SKM-1 treated with dmso at 0.1 percent for 144 hours (cell line): ENCODE measurements around the gene PPME1.

Experiments used
- DNase-seq: peaks from one replicate; lab custom pipeline; 2025; ENCODE audit not compliant: unreplicated experiment; lab: John Stamatoyannopoulos, UW

PPME1 gene

DNA sequence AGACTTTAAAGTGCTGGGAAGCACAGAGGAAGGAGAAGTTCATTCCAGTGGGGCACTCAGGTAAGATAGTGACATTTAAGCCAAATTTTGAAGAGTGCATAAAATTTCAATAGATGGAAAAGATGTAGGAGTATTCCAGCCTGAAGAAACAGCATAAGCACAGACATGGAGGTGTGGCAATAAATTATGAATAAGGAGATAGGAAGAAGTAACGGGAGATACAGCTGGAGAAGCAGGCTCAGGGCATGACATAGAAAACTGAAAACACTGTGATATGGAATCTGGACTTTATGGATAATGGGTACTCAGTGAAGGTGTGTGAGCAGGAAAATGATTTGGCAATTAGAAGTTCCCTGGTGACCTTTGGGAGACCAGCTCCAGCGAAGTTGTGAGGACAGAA lies 107.0 kb downstream of the PPME1 start:
- DNase-seq: no peak

DNA sequence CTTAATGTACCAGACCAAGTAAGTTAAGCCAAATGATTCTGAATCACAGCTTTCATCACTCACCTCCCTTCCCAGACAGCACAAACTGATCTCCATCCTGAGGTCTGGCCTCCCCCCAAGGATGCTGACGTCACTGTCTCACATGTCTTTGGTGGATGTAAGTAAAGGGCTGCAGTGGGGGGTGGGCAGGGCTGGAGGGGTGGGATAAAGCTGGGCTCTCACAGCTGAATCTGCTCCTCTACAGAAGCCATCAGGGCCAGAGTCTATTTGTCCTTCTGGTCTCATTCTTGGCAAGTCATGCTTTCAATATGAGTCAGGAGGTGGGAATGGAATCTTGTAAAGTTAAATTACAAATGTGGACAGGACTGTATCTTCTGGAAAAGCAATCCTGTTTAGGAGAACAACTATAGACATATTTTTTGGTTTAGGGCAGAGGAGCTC lies 107.7 kb downstream of the PPME1 start:
- DNase-seq: no peak

DNA sequence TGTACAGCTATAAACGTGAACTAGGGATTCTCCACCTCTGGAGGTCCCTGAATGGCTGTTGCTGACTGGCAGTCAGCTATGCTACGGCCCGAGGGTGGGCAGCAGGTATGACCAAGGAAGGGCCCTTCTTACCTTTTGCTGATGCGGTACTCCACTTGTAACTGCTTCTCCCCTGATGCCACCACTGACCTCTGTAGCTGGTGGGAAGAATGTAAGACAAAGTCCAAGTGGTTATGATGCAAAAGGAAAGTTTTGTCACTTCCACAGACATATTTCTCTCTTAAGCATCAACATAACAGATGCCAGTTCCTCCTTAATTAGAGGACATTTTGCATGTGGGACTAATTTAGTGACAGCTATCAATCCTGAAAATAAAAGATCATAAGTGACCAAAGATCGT lies 108.2 kb downstream of the PPME1 start:
- no peak for DNase-seq

- DNase-seq: no peak
Measured at GRCh38 chr11:74280494-74280893, 109.4 kb downstream of the PPME1 start.

- DNase-seq: no peak
Measured at GRCh38 chr11:74282421-74282820, 111.3 kb downstream of the PPME1 start.

GRCh38 chr11:74282914-74283371 lies 111.9 kb downstream of the PPME1 start:
- DNase-seq: no peak

GRCh38 chr11:74283580-74284180 lies 112.6 kb downstream of the PPME1 start:
- DNase-seq: no peak

GRCh38 chr11:74284466-74284865 lies 113.4 kb downstream of the PPME1 start:
- no peak for DNase-seq

DNA sequence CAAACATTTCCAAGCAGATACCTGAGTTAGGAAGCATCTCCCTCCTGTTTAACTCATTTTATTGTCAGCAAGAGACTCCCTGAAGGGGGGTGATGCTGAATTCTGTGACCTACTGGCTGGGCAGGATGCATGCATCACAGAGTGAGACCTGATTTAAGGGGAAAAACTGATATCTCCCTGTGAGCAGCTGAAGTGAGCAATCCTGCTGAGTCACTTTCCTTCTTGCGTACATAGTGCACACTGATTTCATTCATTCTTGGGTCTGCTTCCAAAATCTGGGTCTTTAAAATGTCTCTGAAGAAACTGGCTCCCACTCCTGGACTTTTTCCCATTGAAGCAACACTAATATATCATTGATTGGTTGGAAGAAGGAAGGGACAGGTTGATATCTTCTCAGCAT lies 117.1 kb downstream of the PPME1 start:
- DNase-seq: no peak

DNA sequence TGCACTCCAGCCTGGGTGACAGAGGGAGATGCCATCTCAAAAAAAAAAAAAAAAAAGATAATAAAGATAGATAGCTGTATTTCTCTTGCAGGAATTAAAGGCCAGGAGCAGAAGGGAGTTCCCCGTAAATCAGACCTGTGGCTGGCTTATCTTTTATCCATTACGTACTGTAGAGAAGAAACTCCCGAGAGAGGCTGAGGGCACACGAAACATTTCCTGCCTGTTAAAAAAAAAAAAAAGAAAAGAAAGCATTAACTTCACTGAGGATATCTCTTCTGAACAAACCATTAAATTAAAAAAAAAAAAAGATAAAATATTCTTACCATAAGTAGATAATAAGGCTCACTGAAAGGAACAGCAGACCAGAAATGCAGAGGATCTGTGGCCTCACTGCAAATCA lies 117.8 kb downstream of the PPME1 start:
- DNase-seq: no peak

GRCh38 chr11:74297484-74297883 lies 126.4 kb downstream of the PPME1 start:
- DNase-seq: no peak

GRCh38 chr11:74299015-74299414 lies 127.9 kb downstream of the PPME1 start:
- DNase-seq: no peak
